MCF 10A (cell line): ENCODE data around the gene GPR39. TPM values are rescaled to one million over a fixed set of nuclear protein-coding genes. Genes with fewer than 3 reads are reported as not detected.
"Not testable (repeated sequence)": the region's sequence is repeated elsewhere in the genome, so short reads cannot be mapped to it uniquely, and the experiment has no call there.

ENCODE experiments used
- BruUV-seq: library from RNA; stranded (reverse); fragments of 400-500 nt; replicated peaks from 2 replicates; lab custom pipeline; 2021; lab: Mats Ljungman, UMichigan
- CTCF ChIA-PET: fragments of 300-600 bp; sonication (Branson Sonifier 250); formaldehyde crosslinking; extraction: SDS; loops from one replicate; lab custom pipeline; 2021; ENCODE audit warnings: antibody characterized with exemption, inconsistent platforms; lab: Yijun Ruan, JAX
- POLR2A ChIA-PET: fragments of 300-600, 350-650 bp; sonication (Branson Sonifier 250); formaldehyde crosslinking; extraction: SDS; loops from one replicate; lab custom pipeline; 2020; ENCODE audit warnings: antibody characterized with exemption, inconsistent platforms; lab: Yijun Ruan, JAX
- DNase-seq: peaks from one replicate; pipeline ENCODE4 v3.0.0-alpha.2; 2018; ENCODE audit not compliant: unreplicated experiment
- H3K27ac Mint-ChIP-seq: one replicate; pipeline ENCODE4 v1.8.0; 2022; ENCODE audit warnings: mild to moderate bottlenecking, low read depth, mixed read lengths; ENCODE audit not compliant: unreplicated experiment
- H3K27me3 Mint-ChIP-seq: one replicate; pipeline ENCODE4 v1.8.0; 2022; ENCODE audit warnings: mixed read lengths; ENCODE audit not compliant: insufficient read depth, unreplicated experiment
- H3K36me3 Mint-ChIP-seq: one replicate; pipeline ENCODE4 v1.8.0; 2022; ENCODE audit warnings: mild to moderate bottlenecking, moderate library complexity, mixed read lengths; ENCODE audit not compliant: insufficient read depth, unreplicated experiment
- H3K4me1 Mint-ChIP-seq: one replicate; pipeline ENCODE4 v1.8.0; 2022; ENCODE audit warnings: mixed read lengths; ENCODE audit not compliant: insufficient read depth, unreplicated experiment
- H3K4me3 Mint-ChIP-seq: one replicate; pipeline ENCODE4 v1.8.0; 2022; ENCODE audit warnings: mild to moderate bottlenecking, moderate library complexity, mixed read lengths; ENCODE audit not compliant: unreplicated experiment
- H3K9me3 Mint-ChIP-seq: one replicate; pipeline ENCODE4 v1.8.0; 2022; ENCODE audit warnings: mixed read lengths; ENCODE audit not compliant: unreplicated experiment
- intact Hi-C: fragments of 100-400 bp; cut with micrococcal nuclease; formaldehyde crosslinking; loops from 2 replicates; pipeline ENCODE4 v1.14.1; 2022
- total RNA-seq: library from RNA; stranded (reverse); gene quantifications from 2 replicates; pipeline ENCODE4 v1.2.3, GENCODE V29; 2022
- TF ChIP-seq, protein P1 (sequence below): fragments of 200-600 bp; IDR thresholded peaks from one replicate; pipeline ENCODE4 v1.8.0; 2022; ENCODE audit warnings: antibody characterized with exemption, mild to moderate bottlenecking; ENCODE audit not compliant: unreplicated experiment

The GPR39 gene
- total RNA-seq, 1 experiment from 2014 or later = 7.2 TPM

DNA sequence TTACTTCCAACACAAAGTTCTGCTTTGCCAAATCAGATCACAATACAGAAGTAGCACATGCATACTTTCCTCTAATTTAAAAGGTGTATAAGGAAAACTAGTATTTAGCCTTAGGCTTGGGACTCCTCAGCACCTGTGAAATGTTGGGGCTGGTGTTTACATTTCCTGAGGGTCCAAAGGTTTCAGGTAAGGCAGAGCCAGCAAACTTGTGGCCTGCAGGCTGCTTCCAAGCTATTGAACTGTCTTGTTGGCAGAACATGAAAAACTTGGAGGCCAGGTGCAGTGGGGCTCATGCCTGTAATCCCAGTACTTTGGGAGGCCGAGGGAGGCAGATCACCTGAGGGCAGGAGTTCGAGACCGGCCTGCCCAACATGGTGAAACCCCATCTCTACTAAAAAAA, 26.5 kb upstream of the GPR39 start:
- no peak overlapping the region for H3K4me3 Mint-ChIP-seq
- H3K9me3 Mint-ChIP-seq = peaks cover 9% of the 10 kb centered on the region
- intact Hi-C loops = no loop called here
- TF ChIP-seq, protein P1, sequence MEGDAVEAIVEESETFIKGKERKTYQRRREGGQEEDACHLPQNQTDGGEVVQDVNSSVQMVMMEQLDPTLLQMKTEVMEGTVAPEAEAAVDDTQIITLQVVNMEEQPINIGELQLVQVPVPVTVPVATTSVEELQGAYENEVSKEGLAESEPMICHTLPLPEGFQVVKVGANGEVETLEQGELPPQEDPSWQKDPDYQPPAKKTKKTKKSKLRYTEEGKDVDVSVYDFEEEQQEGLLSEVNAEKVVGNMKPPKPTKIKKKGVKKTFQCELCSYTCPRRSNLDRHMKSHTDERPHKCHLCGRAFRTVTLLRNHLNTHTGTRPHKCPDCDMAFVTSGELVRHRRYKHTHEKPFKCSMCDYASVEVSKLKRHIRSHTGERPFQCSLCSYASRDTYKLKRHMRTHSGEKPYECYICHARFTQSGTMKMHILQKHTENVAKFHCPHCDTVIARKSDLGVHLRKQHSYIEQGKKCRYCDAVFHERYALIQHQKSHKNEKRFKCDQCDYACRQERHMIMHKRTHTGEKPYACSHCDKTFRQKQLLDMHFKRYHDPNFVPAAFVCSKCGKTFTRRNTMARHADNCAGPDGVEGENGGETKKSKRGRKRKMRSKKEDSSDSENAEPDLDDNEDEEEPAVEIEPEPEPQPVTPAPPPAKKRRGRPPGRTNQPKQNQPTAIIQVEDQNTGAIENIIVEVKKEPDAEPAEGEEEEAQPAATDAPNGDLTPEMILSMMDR = no peak
- ChIA-PET CTCF (interaction anchor here (2.3 kb wide), 1 partner anchor 41 kb away, joined by 6 read pairs; no protein-coding TSS in a partner anchor), POLR2A (no interaction called here)
- DNase-seq = no peak
- no peak overlapping the region for H3K27ac Mint-ChIP-seq
- BruUV-seq = no TSS peak
- no peaks in the 10 kb centered on the region for H3K36me3 Mint-ChIP-seq
- H3K27me3 Mint-ChIP-seq = no peaks in the 10 kb centered on the region
- no peaks in the 10 kb centered on the region for H3K4me1 Mint-ChIP-seq

DNA sequence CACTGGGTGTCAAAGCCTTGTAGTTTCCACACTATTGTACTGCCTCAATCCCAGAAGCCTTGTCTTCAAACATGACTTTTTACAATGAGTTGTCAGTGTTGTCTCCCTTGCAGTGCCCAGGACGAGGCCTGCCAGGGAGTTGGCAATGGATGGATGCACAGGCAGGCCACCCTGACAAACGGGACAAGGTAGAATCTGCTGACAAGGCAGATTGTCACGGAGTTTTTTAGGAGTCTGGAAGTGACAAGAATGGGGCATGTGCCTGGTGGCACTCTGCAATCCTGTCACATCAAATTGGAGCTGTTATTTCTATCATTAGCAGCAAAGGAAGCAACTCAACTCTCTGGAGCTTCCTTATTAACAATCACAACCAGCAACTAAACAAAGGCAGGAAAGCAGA, 25.2 kb upstream of the GPR39 start:
- H3K27ac Mint-ChIP-seq = no peak overlapping the region
- BruUV-seq = no TSS peak
- CTCF ChIA-PET = interaction anchor here (0.6 kb wide), 1 partner anchor 351 kb away, joined by 3 read pairs; no protein-coding TSS in a partner anchor
- H3K4me1 Mint-ChIP-seq = no peaks in the 10 kb centered on the region
- DNase-seq = no peak
- H3K27me3 Mint-ChIP-seq = no peaks in the 10 kb centered on the region
- POLR2A ChIA-PET = no interaction called here
- no peak overlapping the region for H3K4me3 Mint-ChIP-seq
- intact Hi-C loops = no loop called here
- TF ChIP-seq, protein P1 = no peak
- H3K9me3 Mint-ChIP-seq = peaks cover 9% of the 10 kb centered on the region
- H3K36me3 Mint-ChIP-seq = no peaks in the 10 kb centered on the region

DNA sequence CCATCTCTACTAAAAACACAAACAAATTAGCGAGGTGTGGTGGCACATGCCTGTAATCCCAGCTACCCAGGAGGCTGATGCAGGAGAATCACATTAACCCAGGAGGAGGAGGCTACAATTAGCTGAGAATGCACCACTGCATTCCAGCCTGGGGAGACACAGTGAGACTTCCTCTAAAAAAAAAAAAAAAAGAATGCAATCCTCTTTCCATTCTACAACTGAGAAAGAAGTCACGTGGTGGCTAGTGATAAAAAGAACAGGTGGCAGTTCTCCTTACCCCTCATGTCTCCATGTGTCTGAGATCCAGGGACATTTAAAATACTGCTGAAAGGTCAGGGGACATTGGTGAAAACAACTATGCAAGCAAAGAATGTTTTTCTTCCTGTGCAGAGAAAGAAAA, 24.4 kb upstream of the GPR39 start:
- intact Hi-C loops = no loop called here
- no peaks in the 10 kb centered on the region for H3K27me3 Mint-ChIP-seq
- peaks cover 9% of the 10 kb centered on the region for H3K9me3 Mint-ChIP-seq
- no peak for DNase-seq
- TF ChIP-seq, protein P1 = no peak
- H3K4me3 Mint-ChIP-seq = no peak overlapping the region
- CTCF ChIA-PET = no interaction called here
- no peaks in the 10 kb centered on the region for H3K4me1 Mint-ChIP-seq
- no peak overlapping the region for H3K27ac Mint-ChIP-seq
- POLR2A ChIA-PET = no interaction called here
- BruUV-seq = no TSS peak
- H3K36me3 Mint-ChIP-seq = no peaks in the 10 kb centered on the region

DNA sequence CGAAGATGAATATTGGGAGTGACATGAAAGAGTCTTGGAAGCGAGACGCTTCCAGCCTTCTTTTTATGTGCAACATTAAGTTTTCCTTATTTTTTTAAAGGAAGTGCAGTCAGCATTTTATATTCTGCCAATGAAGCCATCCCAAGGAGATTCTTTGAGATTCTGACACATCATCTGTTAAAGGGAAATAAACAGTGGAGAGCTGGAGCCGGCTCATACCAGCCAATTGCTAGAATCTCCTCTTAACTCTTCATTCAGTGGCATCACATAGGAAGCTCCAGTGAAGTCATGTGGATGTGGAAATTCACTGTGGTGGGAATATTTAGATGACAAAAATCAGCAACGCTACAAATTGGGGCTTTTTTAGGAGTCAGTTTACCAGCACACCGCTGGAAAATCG, 23.7 kb upstream of the GPR39 start:
- no TSS peak for BruUV-seq
- no peaks in the 10 kb centered on the region for H3K36me3 Mint-ChIP-seq
- TF ChIP-seq, protein P1 = no peak
- CTCF ChIA-PET = interaction anchor here (0.5 kb wide), 1 partner anchor 11 kb away, joined by 3 read pairs; no protein-coding TSS in a partner anchor
- no peak for DNase-seq
- no peak overlapping the region for H3K27ac Mint-ChIP-seq
- no peaks in the 10 kb centered on the region for H3K4me1 Mint-ChIP-seq
- intact Hi-C loops = no loop called here
- no peaks in the 10 kb centered on the region for H3K27me3 Mint-ChIP-seq
- H3K4me3 Mint-ChIP-seq = no peak overlapping the region
- peaks cover 7% of the 10 kb centered on the region for H3K9me3 Mint-ChIP-seq
- POLR2A ChIA-PET = no interaction called here

DNA sequence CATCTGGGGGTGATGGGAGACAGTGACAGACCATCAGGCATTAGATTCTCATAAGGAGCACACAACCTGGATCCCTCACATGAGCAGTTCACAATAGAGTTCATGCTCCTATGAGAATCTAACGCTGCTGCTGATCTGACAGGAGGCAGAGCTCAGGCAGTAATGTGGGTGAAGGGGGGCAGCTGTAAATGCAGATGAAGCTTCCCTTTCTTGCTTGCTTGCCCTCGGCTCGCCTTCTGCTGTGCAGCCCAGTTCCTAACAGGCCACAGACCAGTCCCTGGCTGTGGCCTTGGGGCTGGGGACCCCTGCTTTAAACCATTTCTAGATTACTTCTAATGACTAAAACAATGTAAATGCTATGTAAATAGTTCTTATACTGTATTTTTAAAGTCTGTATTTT, 19.6 kb upstream of the GPR39 start:
- H3K4me3 Mint-ChIP-seq, BruUV-seq, DNase-seq, intact Hi-C loops, H3K9me3 Mint-ChIP-seq, H3K36me3 Mint-ChIP-seq, H3K27ac Mint-ChIP-seq, H3K27me3 Mint-ChIP-seq: not testable (repeated sequence)
- ChIA-PET CTCF (interaction anchor here (0.9 to 2.9 kb wide), 3 partner anchors 17 to 53 kb away, joined by 5 to 14 read pairs (median 5); no protein-coding TSS in a partner anchor), POLR2A (interaction anchor here (0.6 kb wide), 1 partner anchor 11 kb away, joined by 3 read pairs; no protein-coding TSS in a partner anchor)
- H3K4me1 Mint-ChIP-seq = peaks cover 15% of the 10 kb centered on the region
